Neural progenitor cell (in vitro differentiated cells): ENCODE measurements around the gene ZMYND8.

Experiments
- EZH2 ChIP-seq: fragments of 200-600 bp; sonication (generic); IDR thresholded peaks from 2 replicates; pipeline ENCODE4 v1.6.1; 2017; ENCODE audit warnings: antibody characterized with exemption, mild to moderate bottlenecking, moderate library complexity
- EZH2phosphoT487 ChIP-seq: fragments of 200-600 bp; sonication (generic); IDR thresholded peaks from 2 replicates; pipeline ENCODE4 v1.6.1; 2017; ENCODE audit warnings: antibody characterized with exemption
- TF ChIP-seq, protein P1 (sequence below): fragments of 200-600 bp; sonication (generic); IDR thresholded peaks from 2 replicates; pipeline ENCODE4 v1.5.1; 2017; ENCODE audit warnings: antibody characterized with exemption, mild to moderate bottlenecking

DNA sequence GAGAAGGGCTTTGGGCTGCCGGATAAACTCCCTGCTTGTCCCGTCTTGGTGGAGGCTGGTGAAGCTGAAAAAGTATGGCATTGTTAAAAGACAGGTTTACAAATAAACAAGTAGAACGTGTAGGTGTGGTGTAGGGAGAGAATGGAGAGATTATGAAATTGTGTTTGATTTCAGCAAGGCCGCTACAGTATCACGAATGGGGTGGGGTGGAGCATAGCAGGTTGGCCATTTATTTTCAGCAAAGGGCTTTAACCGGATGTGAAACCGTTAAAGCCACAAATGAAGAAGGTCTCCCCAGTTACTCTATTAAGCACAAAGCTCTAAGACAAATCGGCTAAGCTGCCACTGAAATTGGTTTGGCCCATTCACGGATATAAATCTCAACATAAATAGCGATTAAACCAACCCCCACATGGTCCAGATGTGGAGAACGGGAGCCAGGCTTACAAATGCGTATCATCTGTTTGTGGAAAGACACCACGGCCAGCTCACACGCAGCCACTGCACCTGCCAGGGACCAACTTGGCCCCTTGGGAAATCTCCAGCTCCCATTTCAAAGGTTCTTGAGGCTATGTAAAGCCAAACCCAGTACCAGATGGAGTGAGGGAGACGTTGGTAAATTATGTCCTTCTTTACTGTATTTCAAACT, 94.0 kb downstream of the ZMYND8 start:
- TF ChIP-seq EZH2 (no peak), EZH2phosphoT487 (no peak)
- TF ChIP-seq, protein P1, sequence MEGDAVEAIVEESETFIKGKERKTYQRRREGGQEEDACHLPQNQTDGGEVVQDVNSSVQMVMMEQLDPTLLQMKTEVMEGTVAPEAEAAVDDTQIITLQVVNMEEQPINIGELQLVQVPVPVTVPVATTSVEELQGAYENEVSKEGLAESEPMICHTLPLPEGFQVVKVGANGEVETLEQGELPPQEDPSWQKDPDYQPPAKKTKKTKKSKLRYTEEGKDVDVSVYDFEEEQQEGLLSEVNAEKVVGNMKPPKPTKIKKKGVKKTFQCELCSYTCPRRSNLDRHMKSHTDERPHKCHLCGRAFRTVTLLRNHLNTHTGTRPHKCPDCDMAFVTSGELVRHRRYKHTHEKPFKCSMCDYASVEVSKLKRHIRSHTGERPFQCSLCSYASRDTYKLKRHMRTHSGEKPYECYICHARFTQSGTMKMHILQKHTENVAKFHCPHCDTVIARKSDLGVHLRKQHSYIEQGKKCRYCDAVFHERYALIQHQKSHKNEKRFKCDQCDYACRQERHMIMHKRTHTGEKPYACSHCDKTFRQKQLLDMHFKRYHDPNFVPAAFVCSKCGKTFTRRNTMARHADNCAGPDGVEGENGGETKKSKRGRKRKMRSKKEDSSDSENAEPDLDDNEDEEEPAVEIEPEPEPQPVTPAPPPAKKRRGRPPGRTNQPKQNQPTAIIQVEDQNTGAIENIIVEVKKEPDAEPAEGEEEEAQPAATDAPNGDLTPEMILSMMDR = no peak
